Stimulated activated CD4-positive, alpha-beta T cell treated with anti-CD3 and anti-CD28 coated beads, TNF-alpha, amount 100 ng/mL, for 1 hour (primary cell): ENCODE results near the gene CLTCL1.
"Not testable (repeated sequence)": the region's sequence is repeated elsewhere in the genome, so short reads cannot be mapped to it uniquely, and the experiment has no call there.

Source experiments
- DNase-seq, 3 donors: peaks; one replicate each; pipeline ENCODE4 v3.0.0-alpha.2; 2020; ENCODE audit warnings: low read depth in 3 of 3, low spot score in 1 of 3

The CLTCL1 gene

DNA sequence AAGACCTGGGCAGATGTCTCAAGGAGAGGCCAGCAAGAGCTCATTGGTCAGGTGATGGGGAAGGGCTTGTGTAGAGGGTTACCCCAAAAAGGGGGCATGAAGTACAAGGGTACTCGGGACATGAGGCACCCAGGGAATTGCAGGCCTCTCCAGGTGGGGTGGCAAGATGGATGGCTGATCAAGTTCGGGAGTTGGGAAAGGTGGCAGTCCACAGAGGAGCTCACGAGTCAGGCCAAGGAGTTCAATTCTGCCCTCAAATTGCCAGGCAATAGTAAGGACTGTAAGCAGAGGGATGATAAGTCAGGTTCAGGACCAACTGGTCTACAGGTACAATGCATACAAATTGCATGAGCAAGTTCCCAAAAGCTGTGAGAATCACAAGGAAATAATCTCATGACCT is 70.7 kb downstream of the CLTCL1 start:
- no peak for DNase-seq

DNA sequence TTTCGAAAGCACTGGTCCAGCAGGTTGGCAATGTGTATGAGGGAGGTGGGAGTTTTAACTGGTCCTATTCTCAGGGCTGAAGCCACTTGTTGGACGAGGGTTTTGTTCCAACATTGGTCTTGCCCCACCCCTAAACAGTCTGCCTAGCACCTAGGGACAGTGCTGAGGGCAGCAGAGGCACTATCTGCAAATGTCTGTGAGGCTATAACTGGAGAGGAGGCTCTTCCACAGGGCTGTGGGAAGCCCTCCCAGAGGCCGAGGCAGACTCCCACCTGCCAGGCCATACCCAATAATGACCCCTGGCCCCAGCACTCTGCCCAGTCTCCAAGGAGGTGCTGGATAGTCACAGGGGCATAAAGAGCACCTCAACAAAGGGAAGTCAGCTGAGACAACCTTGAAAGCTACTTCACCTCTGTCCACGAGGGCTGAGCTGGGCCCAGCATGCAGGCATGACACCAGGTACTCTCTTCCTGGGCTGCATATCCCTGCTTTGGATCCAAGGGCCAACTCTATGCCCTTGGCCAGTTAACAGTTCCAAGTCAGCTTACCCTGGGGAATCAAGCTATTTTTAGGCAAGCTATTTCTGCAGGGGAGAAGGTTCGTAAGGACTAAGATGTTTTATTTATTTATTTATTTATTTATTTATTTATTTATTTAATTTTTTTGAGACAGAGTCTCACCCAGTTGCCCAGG is 72.8 kb downstream of the CLTCL1 start:
- no peak for DNase-seq

DNA sequence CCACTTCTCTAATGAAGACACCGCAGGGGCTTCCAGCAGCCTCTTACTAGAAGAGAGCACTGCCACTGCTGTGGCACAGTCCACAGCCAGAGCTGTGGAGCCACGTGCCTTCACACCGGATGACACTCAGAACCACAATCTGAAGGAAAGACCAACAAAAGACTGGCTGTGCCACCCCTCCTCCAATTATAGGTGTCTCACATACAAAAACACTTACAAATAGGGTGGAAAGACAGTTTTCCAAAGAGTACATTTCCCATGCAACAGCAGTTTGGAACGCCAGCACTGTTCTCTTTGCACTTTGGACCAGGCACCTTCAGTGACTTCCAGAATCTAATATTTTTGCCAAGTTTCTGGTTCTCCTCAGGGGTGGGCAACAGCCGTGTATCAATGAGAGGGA is 74.9 kb downstream of the CLTCL1 start:
- no peak for DNase-seq

DNA sequence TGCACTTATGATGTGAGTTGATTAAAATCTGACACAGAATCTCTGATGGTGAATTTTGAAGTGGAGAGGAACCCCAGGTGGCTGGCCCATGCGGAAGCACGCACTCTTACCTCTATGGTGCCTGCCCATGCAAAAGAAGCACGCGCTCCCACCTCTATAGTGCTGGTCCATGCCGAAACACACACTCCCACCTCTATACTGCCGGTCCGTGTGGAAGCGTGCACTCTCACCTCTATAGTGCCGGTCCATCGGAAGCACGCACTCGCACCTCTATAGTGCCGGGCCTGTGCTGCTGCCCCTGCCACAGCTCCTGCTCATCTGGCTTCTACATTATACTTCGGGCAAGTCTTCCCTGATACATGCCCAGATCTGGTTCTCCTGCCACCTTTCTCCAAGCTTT is 76.2 kb downstream of the CLTCL1 start:
- no peak for DNase-seq

DNA sequence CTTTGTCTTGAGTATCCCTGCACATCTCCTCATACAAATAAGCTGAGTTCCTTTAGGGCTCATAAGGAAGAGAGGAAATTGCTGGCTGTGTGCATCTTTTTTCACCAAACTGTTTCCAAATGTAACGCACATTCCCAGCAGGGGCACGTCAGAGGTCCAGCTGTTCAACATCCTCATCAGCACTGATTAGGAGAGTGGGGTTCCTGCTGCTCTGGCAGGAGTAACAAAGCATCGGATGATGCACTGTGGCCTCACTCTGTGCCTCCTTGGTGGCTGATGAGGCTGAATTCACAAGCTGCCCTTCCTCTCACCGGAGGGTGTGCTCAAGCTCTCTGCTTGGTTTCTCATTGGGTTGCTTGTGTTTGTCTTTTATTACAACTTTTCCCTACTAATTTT is 77.4 kb downstream of the CLTCL1 start:
- no peak for DNase-seq

DNA sequence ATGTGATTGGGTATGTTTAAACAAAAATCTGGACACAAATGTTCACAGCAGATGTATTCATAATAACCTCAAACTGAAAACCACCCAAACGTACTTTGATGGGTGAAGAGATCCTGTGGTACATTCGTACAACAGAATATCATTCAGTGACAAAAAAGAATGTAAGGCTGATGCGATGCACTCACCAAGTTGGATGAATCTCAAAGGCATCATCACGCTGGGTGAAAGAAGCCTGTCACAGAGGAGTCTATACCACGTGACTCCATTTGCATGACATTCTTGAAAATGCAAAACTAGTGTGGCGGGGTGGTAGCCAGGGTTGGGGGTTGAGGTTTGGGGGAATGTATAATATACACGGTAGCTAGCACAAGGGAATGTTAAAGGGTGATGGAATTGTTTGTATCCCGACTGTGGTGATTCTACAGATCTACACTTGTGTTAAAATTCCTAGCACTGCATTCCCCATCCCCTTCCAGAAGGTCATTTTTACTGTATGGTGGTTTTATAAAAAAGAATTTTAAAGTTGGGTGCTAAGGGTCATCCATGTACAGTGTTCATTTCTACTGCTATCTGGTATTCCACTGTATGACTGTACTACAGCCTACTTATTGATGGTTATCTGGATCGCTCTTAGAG is 78.0 kb downstream of the CLTCL1 start:
- no peak for DNase-seq

DNA sequence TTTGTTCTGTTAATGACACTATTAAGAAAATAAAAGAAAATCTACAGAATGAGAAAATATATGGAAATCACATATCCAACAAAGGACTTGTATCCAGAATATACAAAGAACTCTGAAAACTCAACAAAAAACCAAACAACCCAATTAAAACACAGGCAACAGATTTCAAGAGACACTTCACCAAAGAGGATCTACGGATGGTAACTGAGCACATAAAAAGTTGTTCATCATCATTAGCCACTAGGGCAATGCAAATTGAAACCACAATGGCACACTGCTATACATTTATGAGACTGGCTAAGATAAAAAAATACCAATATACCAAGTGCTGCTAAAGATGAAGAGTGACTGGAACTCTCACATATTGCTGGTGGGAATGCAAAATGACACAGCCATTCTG is 78.5 kb downstream of the CLTCL1 start:
- no peak for DNase-seq

DNA sequence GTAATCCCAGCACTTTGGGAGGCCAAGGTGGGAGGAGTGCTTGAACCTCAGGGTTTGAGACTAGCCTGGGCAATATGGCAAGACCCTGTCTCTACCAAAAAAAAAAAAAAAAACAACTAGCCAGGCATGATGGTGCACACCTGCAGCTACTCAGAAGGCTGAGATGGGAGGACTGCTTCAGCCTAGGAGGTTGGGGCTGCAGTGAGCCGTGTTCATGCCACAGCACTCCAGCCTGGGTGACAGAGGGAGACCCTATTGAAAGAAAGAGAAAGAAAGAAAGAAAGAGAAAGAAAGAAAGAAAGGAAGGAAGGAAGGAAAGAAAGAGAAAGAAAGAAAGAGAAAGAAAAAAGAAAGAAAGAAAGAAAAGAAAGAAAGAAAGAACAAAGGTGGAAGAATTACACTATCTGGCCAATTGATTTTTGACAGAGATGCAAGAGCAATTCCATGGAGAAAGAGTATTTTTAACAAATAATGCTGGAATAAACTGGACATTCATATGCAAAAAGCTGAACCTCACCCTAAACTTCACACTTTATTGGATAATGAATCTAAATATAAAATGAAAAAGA is 79.1 kb downstream of the CLTCL1 start:
- DNase-seq, result no peak

DNA sequence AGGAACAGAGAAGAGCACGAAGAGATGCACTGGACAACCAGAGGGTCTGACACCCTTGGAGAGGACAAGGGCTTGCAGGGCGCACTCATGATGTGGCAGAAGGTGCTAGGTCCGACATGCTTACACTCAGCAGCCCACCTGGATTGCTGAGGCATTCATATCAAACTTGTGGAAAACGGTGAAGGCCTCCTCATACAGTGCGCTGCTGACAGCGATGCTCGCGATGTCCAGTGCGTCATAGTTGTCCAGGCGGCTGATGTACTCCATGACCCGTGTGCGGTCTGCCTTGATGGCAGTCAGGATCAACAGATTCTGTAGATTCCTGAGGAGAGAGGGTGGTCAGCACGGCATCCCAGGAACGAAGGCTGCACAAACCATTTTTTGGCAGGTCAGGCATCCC is 81.3 kb downstream of the CLTCL1 start:
- no peak for DNase-seq

DNA sequence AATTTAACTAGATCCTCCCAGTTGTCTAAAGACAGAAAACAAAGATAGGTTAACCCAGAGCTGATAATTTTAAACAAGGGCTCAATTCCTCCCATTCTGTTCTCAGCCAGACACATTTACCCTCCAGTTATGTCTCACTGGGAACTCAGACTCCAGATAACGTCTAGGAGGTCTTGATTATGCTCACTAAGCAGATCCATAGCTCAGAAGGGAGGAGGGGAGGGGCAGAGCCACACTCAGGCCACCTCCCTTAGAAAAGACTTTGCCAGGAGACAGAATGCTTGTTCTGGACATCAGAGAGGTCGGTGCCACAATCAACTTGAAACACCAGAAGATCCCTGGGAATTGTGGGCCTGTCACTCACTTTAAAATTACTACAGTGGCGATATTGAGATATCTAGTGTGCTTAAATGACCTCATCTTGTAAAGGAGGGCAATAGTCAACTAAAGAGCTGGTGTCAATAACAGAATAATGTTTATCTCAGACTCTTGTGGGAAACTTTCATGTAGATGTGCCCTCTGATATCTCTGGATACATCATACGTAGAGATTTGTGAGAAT is 83.2 kb downstream of the CLTCL1 start:
- DNase-seq, result no peak

DNA sequence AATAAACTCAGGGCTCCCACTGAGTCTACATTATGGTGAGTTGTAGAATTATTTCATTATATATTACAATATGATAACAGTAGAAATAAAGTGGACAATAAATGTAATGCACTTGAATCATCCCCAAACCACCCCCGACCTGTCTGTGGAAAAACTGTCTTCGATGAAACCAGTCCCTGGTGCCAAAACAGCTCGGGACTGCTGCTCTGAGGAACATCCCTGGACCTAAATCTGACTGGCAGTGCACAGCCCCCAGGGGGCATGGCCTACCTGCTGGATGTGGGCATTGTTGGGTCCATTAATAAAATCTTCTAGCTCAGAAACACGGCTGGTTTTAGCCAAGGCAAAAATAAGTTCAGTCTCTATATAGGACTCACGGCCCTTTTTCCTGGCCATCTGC is 83.6 kb downstream of the CLTCL1 start:
- no peak for DNase-seq

DNA sequence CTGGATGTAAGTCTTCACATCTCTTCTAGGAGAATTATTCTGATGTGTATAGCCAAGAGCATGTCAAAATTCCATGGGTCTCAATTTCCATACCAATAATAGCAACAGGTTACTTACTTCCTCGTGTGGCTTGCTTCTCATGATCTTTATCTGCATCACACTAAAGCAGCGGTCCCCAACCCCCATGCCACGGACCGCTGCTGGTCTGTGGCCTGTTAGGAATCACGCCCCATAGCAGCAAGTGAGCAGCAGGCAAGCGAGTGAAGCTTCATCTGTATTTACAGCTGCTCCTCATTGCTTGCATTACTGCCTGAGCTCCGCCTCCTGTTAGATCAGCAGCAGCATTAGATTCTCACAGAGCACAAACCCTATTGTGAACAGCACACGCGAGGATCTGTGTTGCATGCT is 84.1 kb downstream of the CLTCL1 start:
- no peak for DNase-seq

DNA sequence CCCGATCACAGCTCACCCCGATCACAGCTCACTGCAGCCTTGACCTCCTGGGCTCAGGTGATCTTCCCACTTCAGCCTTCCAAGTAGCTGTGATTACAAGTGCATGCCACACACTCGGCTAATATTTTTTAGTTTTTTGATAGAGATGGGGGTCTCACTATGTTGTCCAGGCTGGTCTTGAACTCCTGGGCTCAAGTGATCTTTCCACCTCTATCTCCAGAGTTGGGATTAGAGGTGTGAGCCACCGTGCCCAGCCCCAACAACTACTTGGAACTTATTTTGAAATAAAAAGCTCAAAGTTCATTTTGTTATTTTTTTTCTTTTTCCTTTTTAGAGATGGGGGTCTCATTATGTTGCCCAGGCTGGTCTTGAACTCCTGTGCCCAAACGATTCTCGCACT is 85.2 kb downstream of the CLTCL1 start:
- no peak for DNase-seq

DNA sequence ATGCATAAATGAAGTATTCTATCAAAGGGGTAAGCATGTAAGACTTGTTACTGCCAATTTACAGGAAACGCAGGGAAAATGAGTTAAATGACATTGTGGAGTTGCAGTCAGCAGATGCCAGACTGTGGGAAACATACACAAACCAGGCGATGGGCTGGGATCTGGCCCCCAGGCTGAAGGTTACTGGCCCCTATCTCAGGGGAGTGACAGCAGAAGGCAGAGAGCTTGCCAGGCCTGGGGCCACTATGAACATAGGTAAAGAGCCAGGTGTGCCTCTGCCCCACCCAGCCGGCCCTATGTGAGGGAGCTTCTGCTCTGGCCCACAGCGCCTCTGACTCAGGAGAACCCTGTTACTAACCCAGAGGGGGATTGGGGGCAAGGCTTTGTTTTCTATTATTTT is 86.9 kb downstream of the CLTCL1 start:
- no peak for DNase-seq

DNA sequence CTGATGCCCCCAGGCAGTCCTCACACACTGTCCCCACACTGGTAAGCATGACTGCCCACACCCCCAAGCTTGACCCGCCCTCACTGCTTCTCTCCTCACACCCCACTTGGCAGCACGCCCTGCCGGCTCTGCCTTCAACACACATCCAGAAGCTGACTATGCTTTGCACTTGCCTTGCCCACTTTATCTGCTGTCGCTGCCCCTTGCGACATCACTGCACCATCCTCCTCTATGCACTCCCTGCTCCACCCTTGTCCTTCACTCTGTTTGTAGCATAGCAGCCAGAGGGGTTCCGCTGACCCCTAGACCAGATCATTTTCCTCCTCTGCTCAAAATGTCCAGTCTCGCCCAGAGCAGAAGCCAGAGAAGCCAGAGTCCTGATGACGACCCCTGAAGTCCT is 87.7 kb downstream of the CLTCL1 start:
- DNase-seq, result no peak

DNA sequence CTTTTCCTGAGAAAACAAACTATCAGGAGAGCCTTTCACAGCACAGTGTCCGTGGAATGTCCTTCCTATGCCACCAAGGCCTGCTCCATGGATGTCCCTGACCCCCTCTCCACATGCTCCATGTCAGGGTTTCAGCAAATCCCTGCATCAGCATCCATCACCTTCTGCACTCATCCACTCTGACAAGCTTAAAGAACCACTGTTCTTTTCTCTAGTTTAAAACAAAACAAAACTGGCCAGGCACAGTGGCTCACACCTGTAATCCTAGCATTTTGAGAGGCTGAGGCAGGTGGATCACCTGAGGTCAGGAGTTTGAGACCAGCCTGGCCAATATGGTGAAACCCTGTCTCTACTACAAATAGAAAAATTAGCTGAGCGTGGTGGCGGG is 88.7 kb downstream of the CLTCL1 start:
- DNase-seq, result not testable (repeated sequence)

DNA sequence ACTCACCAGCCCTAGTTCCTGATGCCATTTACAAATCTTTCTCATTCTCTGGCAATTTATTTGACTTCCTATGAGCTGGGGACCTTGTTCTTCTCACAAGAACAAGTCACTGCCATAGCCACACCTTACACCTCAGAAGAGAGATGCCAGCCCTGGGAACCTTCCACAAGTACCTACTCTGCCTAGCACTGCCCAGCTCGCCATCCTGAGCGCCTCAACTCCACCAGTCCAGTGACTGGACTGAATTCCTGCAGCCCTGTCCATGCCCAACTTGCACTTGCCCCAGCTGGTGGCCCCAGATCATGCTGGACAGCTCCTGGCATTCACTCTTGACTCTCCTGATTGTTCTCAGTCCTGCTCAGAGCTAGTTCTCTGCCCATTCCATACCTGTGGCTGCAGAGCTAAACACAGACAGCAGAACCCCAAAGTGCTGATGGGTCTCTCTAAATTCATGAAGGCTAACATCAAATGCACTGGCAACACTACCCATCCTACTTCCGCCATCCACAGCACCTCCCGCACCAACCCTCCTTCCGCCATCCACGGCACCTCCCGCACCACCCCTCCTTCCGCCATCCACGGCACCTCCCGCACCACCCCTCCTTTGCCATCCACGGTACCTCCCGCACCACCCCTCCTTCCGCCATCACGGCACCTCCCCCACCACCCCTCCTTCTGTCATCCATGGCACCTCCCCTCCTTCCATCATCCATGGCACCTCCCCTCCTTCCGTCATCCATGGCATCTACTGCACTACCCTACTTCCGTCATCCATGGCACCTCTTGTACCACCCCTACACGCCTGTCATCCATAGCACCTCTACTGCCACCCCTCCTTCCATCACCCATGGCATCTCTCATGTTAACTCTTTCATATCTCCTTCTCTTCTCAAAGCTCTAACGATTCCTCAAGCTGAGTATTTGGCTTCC is 89.4 kb downstream of the CLTCL1 start:
- DNase-seq, result no peak

DNA sequence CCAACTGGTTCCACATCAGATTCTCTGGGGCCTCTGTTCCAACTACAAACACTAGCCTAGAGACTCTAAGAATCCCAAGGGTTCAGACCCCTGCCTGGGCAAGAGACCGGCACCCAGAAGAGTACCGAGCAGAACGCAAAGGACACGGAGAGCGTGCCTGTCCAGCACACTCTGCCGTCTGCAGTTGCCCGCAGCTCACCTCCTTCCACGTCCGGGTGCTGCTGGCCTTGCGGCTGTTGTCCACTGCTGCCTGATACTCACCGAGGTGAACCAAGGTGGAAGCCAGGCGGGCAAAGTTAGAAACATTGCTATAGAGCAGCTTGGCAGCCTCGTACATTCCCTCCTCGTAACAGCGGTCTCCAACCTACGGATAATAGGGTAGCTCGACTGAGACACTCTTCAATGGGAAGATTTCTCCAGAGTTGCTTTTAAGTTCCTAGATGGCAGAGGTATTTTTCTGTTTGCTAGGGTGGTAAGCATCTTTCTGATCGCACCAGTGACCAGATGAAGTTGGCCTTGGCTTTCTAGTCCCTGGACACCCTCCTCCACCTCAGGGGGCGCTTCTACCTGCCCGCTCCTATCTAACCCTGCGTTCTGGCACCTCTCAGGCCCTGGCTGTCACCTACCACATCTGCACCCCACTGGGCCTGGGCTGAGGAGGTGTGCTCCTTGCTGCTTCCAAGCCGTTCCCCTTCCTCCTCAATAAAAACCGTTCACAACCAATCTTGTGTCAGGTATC is 90.2 kb downstream of the CLTCL1 start:
- DNase-seq, result no peak

DNA sequence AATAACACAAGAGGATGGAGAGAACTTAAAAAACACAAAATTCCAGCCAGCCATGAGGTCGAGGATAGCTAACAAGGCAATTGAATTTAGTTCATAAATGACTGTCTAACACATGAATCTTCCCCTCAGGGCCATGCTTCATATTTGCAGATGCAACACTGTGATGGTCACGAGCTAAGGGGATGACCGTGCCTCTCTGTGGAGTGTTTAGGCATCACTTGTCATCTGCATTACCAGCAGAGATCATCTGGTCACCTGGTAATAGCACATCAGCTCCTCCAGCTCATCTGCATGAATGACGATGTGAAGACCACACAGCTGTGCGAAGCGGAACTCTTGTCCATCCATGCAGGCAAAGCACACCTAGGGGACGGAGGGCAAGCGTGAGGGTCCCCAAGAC is 92.0 kb downstream of the CLTCL1 start:
- no peak for DNase-seq

DNA sequence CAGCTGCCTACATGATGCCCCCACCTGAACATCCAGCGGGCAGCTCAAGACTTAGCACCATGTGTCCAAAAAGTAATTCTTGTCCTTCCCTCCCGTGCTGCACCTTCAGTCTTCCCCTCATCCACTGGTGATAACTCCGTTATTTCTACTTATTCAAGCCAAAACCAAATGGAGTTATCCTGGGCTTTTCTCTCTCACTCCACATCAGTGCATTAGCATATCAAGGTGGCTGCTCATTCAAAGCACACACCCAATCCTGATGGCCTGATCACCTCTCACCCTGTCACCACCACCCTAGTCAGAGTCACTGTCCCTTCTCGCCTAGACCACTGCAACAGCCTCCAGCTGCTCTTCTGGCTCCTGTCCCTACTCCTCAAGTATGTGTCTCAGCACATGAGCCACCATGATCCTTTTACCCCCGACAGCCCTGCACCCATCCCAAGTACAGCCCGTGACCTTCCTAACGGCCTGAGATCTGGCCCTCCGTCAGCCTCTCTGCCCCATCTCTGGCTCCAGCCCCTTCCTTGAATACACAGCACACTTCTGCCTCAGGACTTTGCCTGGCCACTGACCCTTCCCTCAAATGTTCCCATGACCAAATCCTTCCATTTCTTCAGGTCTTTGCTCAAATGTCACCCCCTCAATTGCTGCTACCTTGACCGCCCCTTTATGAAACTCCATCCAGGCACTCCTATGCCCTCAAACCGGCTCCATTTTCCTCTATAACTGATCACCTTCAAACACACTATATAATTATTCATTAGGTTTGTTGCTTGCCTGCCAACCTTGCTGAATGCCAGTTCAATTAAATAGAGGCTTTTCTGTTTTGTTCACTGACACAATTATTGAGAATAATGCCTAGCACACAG is 93.3 kb downstream of the CLTCL1 start:
- no peak for DNase-seq
